ENCODE results near the gene TNFRSF18.

Gene TNFRSF18

GRCh38 chr1:1206376-1206965 is at the start of gene TNFRSF18:
Gene TNFRSF18 (minus strand): TSS chr1:1206592. CDS start chr1:1206571, 21 bp downstream.
- H3K9me3 ChIP-seq (ENCODE audit: insufficient read depth, low read length, severe bottlenecking) = no peaks in the 10 kb centered on the region
- H3K27ac ChIP-seq (ENCODE audit: low read length) = no peak within 1 kb of the TSS
- ATAC-seq (ENCODE audit: insufficient read depth, low read depth) (no peak), DNase-seq (no peak)
- no peaks in the 10 kb centered on the region for H3K79me2 ChIP-seq (ENCODE audit: insufficient read depth, low read length)
- H3K4me3 ChIP-seq (ENCODE audit: low read depth in 1 of 2, low read length in 2 of 2) = no peak within 1 kb of the TSS
- peaks cover 10% of the 10 kb centered on the region for H3K4me1 ChIP-seq (ENCODE audit: insufficient read depth, low read length)
- peaks cover 4% of the 10 kb centered on the region for H3K27me3 ChIP-seq (ENCODE audit: insufficient read depth, low read length, poor library complexity)
- no peak within 1 kb of the TSS for H2AFZ ChIP-seq (ENCODE audit: low read depth, low read length)
- H3K36me3 ChIP-seq (ENCODE audit: insufficient read depth, low read length) = no peaks in the 10 kb centered on the region
- TF ChIP-seq CTCF (IDR thresholded peaks at IDR 0.05; ENCODE audit: borderline replicate concordance, extremely low read depth, low read length, poor library complexity, severe bottlenecking) = no peak
- TF ChIP-seq EZH2 (IDR thresholded peaks at IDR 0.05; ENCODE audit: borderline replicate concordance, low read depth, low read length, severe bottlenecking) = no peak
- H3K9ac ChIP-seq (ENCODE audit: low read depth, low read length) = no peak within 1 kb of the TSS
- peaks cover 18% of the 10 kb centered on the region for H4K20me1 ChIP-seq (ENCODE audit: insufficient read depth, low read length)
- H3K4me2 ChIP-seq (ENCODE audit: insufficient read depth, low read length) = no peak within 1 kb of the TSS

- DNase-seq (no peak), ATAC-seq (ENCODE audit: insufficient read depth, low read depth) (no peak)
- no peak overlapping the region for H3K4me2 ChIP-seq (ENCODE audit: insufficient read depth, low read length)
- H3K27me3 ChIP-seq (ENCODE audit: insufficient read depth, low read length, poor library complexity) = no peaks in the 10 kb centered on the region
- H2AFZ ChIP-seq (ENCODE audit: low read depth, low read length) = no peak overlapping the region
- no peaks in the 10 kb centered on the region for H3K9me3 ChIP-seq (ENCODE audit: insufficient read depth, low read length, severe bottlenecking)
- peaks cover 28% of the 10 kb centered on the region for H3K79me2 ChIP-seq (ENCODE audit: insufficient read depth, low read length)
- H3K4me3 ChIP-seq (ENCODE audit: low read depth in 1 of 2, low read length in 2 of 2) = no peak overlapping the region
- no peak overlapping the region for H3K27ac ChIP-seq (ENCODE audit: low read length)
- H4K20me1 ChIP-seq (ENCODE audit: insufficient read depth, low read length) = peaks cover 34% of the 10 kb centered on the region
- no peak overlapping the region for H3K9ac ChIP-seq (ENCODE audit: low read depth, low read length)
- H3K36me3 ChIP-seq (ENCODE audit: insufficient read depth, low read length) = peaks cover 78% of the 10 kb centered on the region
- TF ChIP-seq CTCF (IDR thresholded peaks at IDR 0.05; ENCODE audit: borderline replicate concordance, extremely low read depth, low read length, poor library complexity, severe bottlenecking) = no peak
- no peak for TF ChIP-seq EZH2 (IDR thresholded peaks at IDR 0.05; ENCODE audit: borderline replicate concordance, low read depth, low read length, severe bottlenecking)
- H3K4me1 ChIP-seq (ENCODE audit: insufficient read depth, low read length) = peaks cover 19% of the 10 kb centered on the region
Measured at GRCh38 chr1:1255611-1256010, 49.2 kb upstream of the TNFRSF18 start.

- H3K4me3 ChIP-seq (ENCODE audit: low read depth in 1 of 2, low read length in 2 of 2) = no peak overlapping the region
- peaks cover 24% of the 10 kb centered on the region for H3K4me1 ChIP-seq (ENCODE audit: insufficient read depth, low read length)
- H4K20me1 ChIP-seq (ENCODE audit: insufficient read depth, low read length) = peaks cover 28% of the 10 kb centered on the region
- peaks cover 22% of the 10 kb centered on the region for H3K79me2 ChIP-seq (ENCODE audit: insufficient read depth, low read length)
- H3K9ac ChIP-seq (ENCODE audit: low read depth, low read length) = no peak overlapping the region
- DNase-seq (no peak), ATAC-seq (ENCODE audit: insufficient read depth, low read depth) (no peak)
- no peak for TF ChIP-seq EZH2 (IDR thresholded peaks at IDR 0.05; ENCODE audit: borderline replicate concordance, low read depth, low read length, severe bottlenecking)
- TF ChIP-seq CTCF (IDR thresholded peaks at IDR 0.05; ENCODE audit: borderline replicate concordance, extremely low read depth, low read length, poor library complexity, severe bottlenecking) = no peak
- no peak overlapping the region for H2AFZ ChIP-seq (ENCODE audit: low read depth, low read length)
- H3K27ac ChIP-seq (ENCODE audit: low read length) = no peak overlapping the region
- H3K4me2 ChIP-seq (ENCODE audit: insufficient read depth, low read length) = no peak overlapping the region
- H3K27me3 ChIP-seq (ENCODE audit: insufficient read depth, low read length, poor library complexity) = no peaks in the 10 kb centered on the region
- H3K9me3 ChIP-seq (ENCODE audit: insufficient read depth, low read length, severe bottlenecking) = no peaks in the 10 kb centered on the region
- H3K36me3 ChIP-seq (ENCODE audit: insufficient read depth, low read length) = peaks cover 73% of the 10 kb centered on the region
Measured at GRCh38 chr1:1255078-1255477, 48.7 kb upstream of the TNFRSF18 start.
